HG03378 (cell line): ENCODE measurements around the gene IPO9.
"Not testable (repeated sequence)": the region's sequence is repeated elsewhere in the genome, so short reads cannot be mapped to it uniquely, and the experiment has no call there.

ENCODE experiments used
- ATAC-seq: cut with Tn5 transposase; IDR thresholded peaks from one replicate; pipeline ENCODE4 v1.9.1; 2021; ENCODE audit warnings: mild to moderate bottlenecking, moderate library complexity; ENCODE audit not compliant: unreplicated experiment

Gene IPO9

GRCh38 chr1:201900476-201900875 lies 71.5 kb downstream of the IPO9 start:
- no peak for ATAC-seq

GRCh38 chr1:201901036-201901435 lies 72.1 kb downstream of the IPO9 start:
- not testable (repeated sequence) for ATAC-seq

DNA sequence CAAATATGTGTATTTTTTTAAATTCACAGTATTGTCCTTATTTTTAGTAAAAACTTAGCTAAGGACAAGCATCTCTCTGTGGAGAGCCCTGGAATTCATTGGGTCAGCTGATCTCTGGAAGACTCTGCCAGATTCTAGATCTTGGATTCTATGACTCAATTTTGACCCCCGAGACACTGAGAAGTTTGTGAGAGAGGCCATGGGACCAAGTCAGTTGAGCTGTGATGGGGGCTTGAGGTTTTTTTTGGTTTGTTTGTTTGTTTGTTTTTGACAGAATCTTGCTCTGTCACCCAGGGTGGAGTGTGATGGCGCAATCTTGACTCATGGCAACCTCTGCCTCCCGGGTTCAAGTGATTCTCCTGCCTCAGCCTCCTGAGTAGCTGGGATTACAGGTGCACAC lies 73.2 kb downstream of the IPO9 start:
- ATAC-seq, result no peak

- ATAC-seq, result no peak
Measured at GRCh38 chr1:201903135-201903534, 74.2 kb downstream of the IPO9 start.

DNA sequence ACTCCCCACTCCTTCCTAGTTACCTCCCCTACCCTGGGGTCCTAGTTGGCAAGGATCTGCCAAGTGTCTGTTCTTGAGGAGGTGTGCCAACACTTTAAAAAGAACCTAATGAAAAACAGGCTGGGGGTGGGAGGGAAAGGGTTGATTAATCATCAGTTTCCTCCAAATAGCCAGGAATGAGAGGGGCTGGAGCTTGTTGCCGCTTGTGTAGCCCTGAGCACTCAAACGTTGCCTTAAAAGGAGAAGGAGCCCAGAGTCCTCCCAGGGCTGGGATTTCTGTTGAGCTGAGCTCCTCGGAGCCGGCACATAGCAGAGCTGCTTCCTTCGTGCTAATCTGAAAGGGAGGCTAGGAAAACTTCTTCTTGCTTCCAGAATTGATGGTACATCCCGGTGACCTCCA lies 75.6 kb downstream of the IPO9 start:
- ATAC-seq, result no peak

- ATAC-seq, result no peak
Measured at GRCh38 chr1:201905234-201905890, 76.4 kb downstream of the IPO9 start.

DNA sequence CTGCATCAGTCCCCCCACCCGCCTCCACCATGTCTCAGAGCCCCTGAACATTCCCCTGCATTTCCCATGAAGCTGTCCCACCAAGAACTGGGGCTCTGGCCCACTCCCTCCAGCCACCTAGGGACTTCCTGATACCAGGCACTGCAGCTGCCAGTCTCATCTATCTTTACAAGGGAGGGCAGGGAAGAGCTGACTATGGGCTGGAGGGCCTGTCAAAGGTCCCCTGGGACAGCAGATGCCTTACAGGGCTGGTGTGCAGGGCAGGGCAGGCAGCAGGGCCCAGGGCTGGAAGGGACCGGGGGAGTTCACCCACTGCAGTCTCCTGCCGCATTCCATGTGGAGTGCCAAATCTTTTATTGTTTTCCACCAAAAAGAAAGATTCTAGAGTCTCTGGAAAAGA lies 77.4 kb downstream of the IPO9 start:
- no peak for ATAC-seq

DNA sequence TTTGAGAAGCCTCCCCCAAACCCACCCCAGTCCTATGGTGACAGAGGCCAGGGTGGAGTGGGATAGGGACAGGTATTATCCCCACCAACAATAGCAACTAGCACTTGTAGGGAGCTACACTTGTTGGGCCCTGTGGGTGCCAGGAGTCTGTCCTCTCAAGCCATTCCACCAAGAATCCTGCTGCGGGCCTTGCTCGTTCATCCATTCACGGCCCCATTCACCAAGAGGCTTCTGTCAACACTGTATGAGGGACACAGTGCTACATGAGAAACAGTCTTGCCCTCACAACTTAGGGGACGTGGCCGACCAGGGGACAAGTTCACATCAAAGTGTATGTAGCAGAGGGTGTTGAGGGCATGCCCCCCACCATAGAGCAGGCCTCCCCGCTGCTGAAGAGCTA lies 78.7 kb downstream of the IPO9 start:
- no peak for ATAC-seq

- no peak for ATAC-seq
Measured at GRCh38 chr1:201911826-201912571, 83.0 kb downstream of the IPO9 start.

- no peak for ATAC-seq
Measured at GRCh38 chr1:201912832-201913231, 83.9 kb downstream of the IPO9 start.

GRCh38 chr1:201914456-201915235 lies 85.7 kb downstream of the IPO9 start:
- ATAC-seq, result no peak

DNA sequence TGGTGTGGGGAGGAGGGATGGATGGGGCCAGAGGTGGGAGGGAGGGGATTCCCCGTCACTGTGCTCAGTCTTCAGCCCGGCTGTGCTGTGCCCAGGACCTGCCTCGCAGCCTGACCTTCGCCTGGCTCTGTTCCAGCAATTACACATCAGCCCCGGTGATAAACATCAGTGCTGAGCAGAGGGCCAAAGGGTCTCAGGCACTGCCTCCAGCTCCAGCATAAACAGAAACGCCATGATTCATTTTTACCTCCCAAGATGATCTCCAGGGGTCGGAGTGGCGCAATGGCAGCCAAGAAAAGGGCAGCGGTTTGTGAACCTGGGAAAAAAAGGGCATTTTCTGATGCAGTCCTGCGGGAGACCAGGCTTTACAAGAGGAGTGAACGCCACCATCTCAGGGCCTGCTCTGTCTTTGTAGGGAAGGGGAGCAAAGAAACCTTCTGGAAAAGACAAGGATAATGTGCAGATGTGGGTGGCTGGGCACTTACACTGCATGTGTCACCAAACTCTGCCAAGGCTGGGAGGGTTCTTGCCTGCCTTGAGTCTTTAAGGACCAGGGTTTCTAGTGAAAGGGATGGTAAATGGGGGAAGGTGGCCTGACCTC lies 87.8 kb downstream of the IPO9 start:
- no peak for ATAC-seq

DNA sequence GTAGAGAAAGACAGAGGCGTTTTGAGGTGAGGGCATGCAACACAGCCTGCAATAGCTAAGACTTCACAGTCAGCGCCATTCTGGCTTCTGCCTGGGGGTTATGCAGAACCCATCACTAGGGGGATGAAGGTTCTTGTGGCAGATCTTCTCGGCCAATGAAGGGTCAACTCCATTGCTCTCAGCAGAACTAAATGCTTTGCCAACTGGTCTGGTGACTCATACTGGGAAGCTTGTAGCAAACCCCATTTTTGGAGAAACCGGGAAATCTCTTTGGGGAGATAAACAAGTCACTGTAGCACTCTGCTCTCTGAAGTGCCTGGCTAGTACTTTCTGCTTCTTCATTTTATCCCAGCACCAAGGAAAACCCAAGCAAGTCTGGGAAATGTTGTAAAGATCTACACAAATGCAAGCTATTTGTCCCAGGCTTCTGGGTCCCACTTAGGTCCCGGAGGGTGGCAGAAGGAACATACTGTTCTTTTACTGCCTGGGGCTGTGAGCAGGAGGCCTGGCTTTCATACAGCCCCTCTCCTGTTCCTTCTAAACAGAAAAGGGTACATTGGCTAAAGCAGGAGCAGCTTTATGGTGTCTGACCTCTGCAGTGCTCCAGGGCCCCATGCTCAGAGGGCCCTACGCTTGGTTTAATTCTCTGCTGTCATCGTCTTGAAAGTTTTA lies 88.5 kb downstream of the IPO9 start:
- no peak for ATAC-seq

GRCh38 chr1:201918343-201918742 lies 89.4 kb downstream of the IPO9 start:
- ATAC-seq, result no peak

DNA sequence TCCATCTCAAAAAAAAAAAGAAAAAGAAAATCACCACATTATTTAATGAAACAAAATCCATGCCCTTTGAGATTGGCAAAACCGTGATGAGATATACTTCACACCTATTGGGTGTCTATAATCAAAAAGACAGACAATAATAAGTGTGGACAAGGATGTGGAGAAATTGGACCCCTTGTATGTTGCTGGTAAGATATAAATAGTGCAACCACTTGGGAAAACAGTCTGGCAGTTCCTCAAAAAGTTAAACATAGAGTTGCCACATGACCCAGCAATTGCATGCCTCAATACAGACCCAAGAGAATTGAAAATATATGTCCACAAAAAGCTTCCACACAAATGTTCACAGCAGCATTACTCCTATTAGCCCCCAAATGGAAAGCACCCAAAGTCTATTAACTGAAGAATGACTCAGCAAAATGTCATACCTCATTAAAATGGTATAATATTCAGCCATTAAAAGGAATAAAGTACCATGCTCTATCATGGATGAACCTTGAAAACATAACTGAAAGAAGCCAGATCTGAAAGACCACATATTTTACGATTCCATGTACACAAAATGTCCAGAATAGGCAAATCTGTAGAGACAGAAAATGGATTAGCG lies 93.1 kb downstream of the IPO9 start:
- no peak for ATAC-seq

DNA sequence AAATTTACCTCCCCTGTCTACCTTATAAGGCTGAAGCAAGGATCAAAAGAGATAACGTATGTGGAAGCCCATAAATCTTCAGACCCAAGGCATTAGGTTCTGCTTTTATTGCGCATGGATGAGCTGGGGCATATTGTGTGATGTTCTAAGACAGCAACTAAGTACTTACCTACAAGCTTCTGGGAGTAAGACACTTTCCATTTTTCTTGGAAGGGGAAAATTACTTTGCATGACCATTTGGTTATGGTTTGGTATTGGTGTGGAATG lies 96.3 kb downstream of the IPO9 start:
- ATAC-seq, result no peak

DNA sequence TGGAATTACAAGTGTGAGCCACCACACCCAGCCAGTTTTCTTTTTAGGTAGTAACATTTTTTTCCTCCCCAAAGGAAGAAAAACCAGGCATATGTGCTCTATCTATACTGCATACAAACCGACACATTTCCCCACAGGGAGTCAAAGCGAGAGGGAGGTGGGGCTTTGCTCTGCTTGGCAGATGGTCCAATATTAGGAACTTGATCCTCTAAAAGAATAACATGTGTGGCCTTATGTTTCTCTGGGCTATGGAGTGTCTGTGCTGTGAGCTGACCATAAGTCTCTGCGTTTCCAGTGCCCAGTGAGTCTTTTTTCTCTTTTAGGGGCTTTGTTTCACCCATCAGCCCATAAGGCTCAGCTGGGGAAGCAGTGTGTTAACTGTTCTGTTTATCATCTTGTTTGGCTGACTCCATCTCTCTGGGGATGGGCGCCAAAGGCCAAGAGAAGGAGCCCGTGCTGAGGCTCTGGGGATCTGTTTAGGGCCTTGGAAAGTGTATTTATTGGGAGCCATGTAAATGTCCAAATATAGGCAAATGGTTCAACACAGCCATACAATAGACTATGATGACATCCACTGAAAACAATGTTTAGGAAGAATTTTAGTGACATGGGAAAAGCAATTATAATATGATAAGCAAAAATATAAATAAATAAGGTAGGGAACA lies 97.2 kb downstream of the IPO9 start:
- ATAC-seq, result no peak

GRCh38 chr1:201928266-201928665 lies 99.3 kb downstream of the IPO9 start:
- no peak for ATAC-seq

DNA sequence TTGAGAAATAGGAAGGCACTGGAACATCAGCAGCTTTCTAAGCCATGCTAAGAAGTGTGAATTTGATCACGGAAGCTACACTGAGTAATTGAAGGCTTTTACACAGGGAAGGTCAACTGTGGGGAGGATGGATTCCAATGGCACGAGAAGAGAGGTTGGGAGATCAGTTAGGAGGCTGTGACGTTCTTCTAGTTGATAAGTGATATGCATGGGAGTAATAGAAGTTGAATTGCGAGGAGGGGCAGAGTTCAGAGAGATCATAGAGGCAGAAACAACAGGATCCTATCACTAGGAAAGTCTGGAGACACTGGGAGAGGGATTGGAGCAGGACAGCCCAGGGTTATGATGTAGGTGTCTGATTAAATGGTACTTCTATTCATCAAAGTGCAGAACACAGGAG lies 101.2 kb downstream of the IPO9 start:
- no peak for ATAC-seq

DNA sequence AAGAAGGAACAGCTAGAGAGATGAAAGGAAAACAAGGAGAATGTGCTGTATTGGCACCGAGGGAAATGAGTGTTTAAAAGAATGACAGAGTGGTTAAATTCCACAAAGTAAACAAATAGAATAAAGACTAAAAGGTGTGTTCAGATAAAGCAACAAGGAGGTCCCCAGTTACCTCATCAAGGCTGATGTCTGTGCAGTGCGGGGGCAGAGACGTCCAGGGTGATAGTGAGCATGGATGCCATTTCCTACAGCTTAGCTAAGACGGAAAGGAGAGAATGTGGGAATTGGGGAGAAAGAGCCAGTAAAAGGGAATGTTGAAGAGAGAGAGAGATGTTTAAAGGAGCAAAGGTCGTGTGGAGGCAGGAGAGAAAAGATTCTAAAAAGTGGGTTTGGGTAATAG lies 101.8 kb downstream of the IPO9 start:
- no peak for ATAC-seq
